Body of pancreas (tissue), 4 donors: Measurements from ENCODE around the gene BCOR.

Experiments
- POLR2A ChIP-seq, 3 donors: fragments of 450-650 bp; IDR thresholded peaks; one replicate each; pipeline ENCODE4 v1.6.1; 2016; ENCODE audit warnings: antibody characterized with exemption in 3 of 3, mild to moderate bottlenecking in 2 of 3
- TF ChIP-seq, protein P1 (sequence below), 7 experiments: fragments of 450-650 bp in 4 of 7; fragments of 200-600 bp in 3 of 7; sonication (generic) in 3 of 7; IDR thresholded peaks; one replicate each; pipeline ENCODE4 v1.5.1; 2016 to 2019; ENCODE audit warnings: antibody characterized with exemption in 7 of 7

DNA sequence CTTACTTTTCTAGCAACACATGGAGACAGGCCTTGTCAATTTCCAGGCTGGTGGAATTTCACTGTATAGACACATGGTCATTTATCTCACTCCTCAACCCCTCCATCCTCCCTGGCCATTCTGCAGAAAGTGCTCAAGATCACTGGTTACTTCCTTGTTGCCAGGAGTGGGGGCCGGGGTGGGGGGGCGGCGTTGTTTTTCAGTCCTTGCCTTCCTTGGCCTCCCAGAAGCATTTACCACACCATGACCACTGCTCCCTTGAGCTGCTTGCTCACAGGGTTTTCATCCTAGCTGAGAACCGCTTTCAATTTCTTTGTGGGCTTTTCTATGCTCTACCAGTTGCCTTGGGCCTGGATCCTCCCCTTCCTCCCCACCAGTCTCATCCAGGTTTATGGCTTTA is 14.1 kb upstream of the BCOR start:
- TF ChIP-seq, protein P1, sequence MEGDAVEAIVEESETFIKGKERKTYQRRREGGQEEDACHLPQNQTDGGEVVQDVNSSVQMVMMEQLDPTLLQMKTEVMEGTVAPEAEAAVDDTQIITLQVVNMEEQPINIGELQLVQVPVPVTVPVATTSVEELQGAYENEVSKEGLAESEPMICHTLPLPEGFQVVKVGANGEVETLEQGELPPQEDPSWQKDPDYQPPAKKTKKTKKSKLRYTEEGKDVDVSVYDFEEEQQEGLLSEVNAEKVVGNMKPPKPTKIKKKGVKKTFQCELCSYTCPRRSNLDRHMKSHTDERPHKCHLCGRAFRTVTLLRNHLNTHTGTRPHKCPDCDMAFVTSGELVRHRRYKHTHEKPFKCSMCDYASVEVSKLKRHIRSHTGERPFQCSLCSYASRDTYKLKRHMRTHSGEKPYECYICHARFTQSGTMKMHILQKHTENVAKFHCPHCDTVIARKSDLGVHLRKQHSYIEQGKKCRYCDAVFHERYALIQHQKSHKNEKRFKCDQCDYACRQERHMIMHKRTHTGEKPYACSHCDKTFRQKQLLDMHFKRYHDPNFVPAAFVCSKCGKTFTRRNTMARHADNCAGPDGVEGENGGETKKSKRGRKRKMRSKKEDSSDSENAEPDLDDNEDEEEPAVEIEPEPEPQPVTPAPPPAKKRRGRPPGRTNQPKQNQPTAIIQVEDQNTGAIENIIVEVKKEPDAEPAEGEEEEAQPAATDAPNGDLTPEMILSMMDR (IDR thresholded peaks at IDR 0.05), result no peak
- no peak for TF ChIP-seq POLR2A (IDR thresholded peaks at IDR 0.05)
